DMS153 treated with DMSO at 0.1 percent for 48 hours (cell line): Measurements from ENCODE around the gene BUB1.
"Not testable (repeated sequence)": the region's sequence is repeated elsewhere in the genome, so short reads cannot be mapped to it uniquely, and the experiment has no call there.

ENCODE experiments used
- DNase-seq: peaks from one replicate; lab custom pipeline; 2025; ENCODE audit not compliant: unreplicated experiment; lab: John Stamatoyannopoulos, UW

Gene BUB1

DNA sequence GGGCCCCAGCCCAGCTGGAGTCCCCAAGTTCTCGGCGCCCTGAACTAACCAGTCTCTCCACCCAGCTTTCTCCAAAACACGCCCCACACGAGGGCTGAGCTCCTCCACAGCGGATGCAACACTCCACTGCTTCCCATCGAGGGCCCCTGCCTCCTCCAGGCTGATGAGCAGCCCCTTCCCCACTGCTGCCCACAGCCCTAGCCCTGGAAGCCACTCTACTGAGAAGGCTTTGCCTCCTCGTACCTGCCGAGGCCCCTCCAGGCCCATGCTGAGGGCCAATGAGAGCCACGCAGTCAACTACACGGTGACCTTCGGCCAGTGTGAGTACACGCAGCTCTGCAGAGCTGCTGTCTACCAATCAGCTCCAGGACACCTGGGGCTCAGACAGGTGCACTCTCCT, 72.8 kb downstream of the BUB1 start:
- DNase-seq, result not testable (repeated sequence)

DNA sequence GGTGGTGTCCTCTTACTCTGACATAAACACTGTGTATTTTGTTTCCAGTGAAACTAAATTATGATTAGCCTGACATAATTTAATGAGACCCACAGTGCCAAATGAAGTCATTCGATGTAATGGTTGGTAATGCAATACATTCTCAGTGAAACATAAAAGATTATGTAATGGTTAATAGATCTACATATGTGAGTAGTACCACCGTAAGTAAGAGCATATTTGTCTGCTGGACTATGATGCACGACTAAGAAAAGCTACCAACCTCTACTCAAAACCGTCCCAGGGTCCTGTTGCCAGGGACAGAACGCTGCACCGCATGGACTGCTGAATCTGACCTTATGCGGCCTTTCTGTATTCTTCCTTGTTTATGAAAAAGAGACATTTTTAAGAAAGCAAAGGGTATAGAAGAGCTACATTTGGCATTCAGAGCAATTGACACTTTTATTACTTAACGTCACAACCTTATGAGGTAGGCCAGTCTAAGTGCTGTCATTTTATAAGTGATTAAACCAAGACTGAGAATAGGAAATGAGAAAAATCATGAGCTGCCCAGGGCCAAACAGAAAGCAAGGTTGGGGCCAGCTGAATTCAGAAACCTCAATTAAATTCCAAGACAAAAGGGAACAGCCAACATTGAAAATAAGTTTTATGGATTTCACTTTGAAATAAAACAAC, 73.8 kb downstream of the BUB1 start:
- DNase-seq, result not testable (repeated sequence)

DNA sequence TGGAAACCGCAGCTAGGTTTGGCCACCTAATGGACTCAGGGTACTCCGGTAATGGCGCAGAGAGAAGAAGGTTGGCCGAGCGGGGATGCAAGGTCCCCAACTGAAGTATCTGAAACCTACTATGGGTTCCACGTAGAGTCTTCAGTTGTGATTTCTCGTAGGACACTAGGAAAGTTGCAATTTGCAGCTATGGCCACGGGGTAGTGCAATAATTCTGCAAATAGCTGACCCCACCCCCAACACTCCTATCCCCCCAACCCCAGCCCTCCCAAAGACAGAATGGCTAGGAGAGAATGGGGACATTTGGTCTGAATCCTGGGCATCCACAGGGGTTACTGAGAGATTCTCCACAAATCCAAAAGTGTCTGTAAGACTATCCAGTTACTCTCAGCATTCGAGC, 75.7 kb downstream of the BUB1 start:
- DNase-seq, result not testable (repeated sequence)

DNA sequence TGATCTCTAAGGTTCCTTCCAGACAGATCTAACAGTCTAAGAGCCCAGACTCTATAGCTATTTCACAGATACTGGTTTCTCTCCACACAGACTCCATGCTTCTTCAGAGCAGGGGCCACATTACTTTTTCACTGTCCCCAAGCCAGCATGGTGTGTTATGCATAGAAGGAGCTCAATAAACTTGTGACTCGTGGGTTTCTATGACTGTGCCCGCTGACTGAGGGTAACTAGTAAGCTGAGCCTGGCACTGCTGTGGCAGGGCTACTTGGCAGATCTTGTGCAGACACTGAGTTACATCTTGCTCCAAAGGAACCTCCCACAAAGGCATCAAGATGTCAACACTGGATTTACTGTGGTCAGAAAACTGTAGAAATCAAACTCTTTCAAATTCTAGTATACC, 85.9 kb downstream of the BUB1 start:
- DNase-seq, result not testable (repeated sequence)

DNA sequence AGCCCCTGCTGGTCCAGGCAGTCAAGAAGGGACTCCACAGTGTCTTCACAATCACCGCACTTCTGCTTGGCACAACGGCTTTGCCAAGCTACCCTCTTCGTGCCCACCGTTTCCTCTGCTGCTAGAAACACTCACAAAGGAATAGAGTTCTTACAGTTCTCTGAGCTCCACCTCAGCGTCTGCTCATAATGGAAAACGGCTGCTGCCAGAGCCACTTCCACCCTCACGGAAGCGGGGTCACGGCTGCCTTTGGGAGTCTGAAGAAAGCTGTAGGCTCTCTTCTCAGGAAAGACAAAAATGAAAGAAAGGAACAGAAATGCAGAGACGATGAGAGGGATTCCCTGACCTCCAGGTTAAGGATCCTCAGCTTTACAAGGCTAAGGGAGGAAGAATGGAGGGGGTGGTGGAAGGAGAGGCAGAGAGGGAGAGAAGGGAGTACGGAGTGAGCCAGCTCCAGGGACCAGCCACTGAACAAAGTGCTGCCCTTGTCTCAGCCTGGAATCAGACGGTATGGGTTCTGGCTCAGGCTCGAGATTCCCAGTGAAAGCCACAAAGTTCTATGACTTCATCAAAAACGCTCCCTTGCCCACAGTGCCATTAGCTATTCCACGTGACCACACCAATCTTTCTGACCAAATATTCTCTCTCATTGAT, 88.1 kb downstream of the BUB1 start:
- not testable (repeated sequence) for DNase-seq

DNA sequence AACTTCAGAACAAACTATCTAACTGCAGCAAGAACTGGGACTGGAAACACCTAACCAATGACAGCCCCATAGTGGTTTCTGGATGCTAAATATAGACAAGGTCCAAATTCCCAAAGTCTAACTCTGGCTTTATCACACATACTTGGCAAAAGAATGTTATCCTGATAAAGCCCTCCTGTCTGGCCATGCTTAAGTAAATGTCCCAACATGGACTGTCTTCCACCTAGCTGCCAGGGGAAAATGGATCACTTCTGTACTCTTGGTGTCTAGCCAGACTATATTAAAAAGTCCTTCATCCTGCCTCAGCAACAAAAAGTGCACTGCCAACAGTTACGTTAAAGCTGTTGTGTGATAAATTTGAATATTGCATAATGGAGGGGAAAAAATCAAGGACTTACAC, 89.3 kb downstream of the BUB1 start:
- not testable (repeated sequence) for DNase-seq
